GM20000 (cell line): ENCODE measurements around the gene GAMT.

Source experiments
- DNase-seq: peaks from one replicate; pipeline ENCODE4 v3.0.0; 2012; ENCODE audit warnings: low spot score
- CTCF ChIP-seq: IDR thresholded peaks from 2 replicates; pipeline ENCODE4 v1.5.1; 2012; ENCODE audit warnings: mild to moderate bottlenecking, control low read depth; ENCODE audit errors: extremely low read depth, missing control alignments

GAMT gene

GRCh38 chr19:1418951-1419738, 17.8 kb upstream of the GAMT start:
- no peak for TF ChIP-seq CTCF
- DNase-seq: no peak

GRCh38 chr19:1418496-1418775, 17.1 kb upstream of the GAMT start:
- no peak for DNase-seq
- no peak for TF ChIP-seq CTCF

- no peak for DNase-seq
- TF ChIP-seq CTCF: no peak
Measured at GRCh38 chr19:1417681-1418495, 16.5 kb upstream of the GAMT start.

- DNase-seq: no peak
- TF ChIP-seq CTCF: no peak
Measured at GRCh38 chr19:1417145-1417544, 15.8 kb upstream of the GAMT start.

- TF ChIP-seq CTCF: no peak
- no peak for DNase-seq
Measured at GRCh38 chr19:1416014-1416841, 14.9 kb upstream of the GAMT start.

- no peak for TF ChIP-seq CTCF
- DNase-seq: no peak
Measured at GRCh38 chr19:1412995-1413800, 11.9 kb upstream of the GAMT start.
